Suprapubic skin (tissue), 4 donors: Measurements from ENCODE around the gene FH. TPM values are rescaled to one million over a fixed set of nuclear protein-coding genes. Genes with fewer than 3 reads are reported as not detected.

Experiments
- DNase-seq, 2 donors: peaks; one replicate each; pipeline ENCODE4 v3.0.0-alpha.2; 2019; ENCODE audit warnings: low spot score in 2 of 2
- H3K27ac ChIP-seq: fragments of 200-600 bp; sonication (generic); one replicate; pipeline ENCODE4 v1.5.1; 2019
- H3K27me3 ChIP-seq: fragments of 200-600 bp; sonication (generic); one replicate; pipeline ENCODE4 v1.5.1; 2019
- H3K36me3 ChIP-seq: fragments of 200-600 bp; sonication (generic); one replicate; pipeline ENCODE4 v1.5.1; 2019
- H3K4me1 ChIP-seq: fragments of 200-600 bp; sonication (generic); one replicate; pipeline ENCODE4 v1.5.1; 2019
- H3K4me3 ChIP-seq: fragments of 200-600 bp; sonication (generic); one replicate; pipeline ENCODE4 v1.5.1; 2019; ENCODE audit warnings: mild to moderate bottlenecking
- H3K9me3 ChIP-seq: fragments of 200-600 bp; sonication (generic); one replicate; pipeline ENCODE4 v1.5.1; 2019
- EP300 ChIP-seq: sonication (generic); formaldehyde crosslinking; IDR thresholded peaks from one replicate; pipeline ENCODE4 v1.6.1; 2017; ENCODE audit warnings: antibody characterized with exemption
- POLR2A ChIP-seq, 2 donors: fragments of 450-650 bp; IDR thresholded peaks; one replicate each; pipeline ENCODE4 v1.6.1; 2017; ENCODE audit warnings: antibody characterized with exemption in 2 of 2, mild to moderate bottlenecking in 2 of 2, moderate library complexity in 2 of 2
- POLR2AphosphoS5 ChIP-seq, 3 donors: sonication (generic); formaldehyde crosslinking; IDR thresholded peaks; one replicate each; pipeline ENCODE4 v1.6.1; 2017; ENCODE audit warnings: antibody characterized with exemption in 3 of 3
- WGBS: methylation state at CpG from one replicate; pipeline ENCODE4 v1.1.5; 2018; 5-methylcytosine and 5-hydroxymethylcytosine counted together
- total RNA-seq, 4 donors: library from RNA; depleted of rRNA; stranded (reverse); fragments of >200 nt; gene quantifications; one replicate each; pipeline ENCODE4 v1.1.0, GENCODE V29; 2016
- TF ChIP-seq, protein P1 (sequence below), 2 donors: fragments of 200-600 bp in 1 of 2; fragments of 450-650 bp in 1 of 2; sonication (generic) in 1 of 2; IDR thresholded peaks; one replicate each; pipeline ENCODE4 v1.5.1; 2016 to 2019; ENCODE audit warnings: antibody characterized with exemption in 2 of 2, mild to moderate bottlenecking in 1 of 2, moderate library complexity in 1 of 2

The FH gene
- total RNA-seq, 4 donors from 2014 or later: 24.2 to 65.8 (median 51.2) TPM

GRCh38 chr1:241456743-241457142 is 62.8 kb downstream of the FH start:
- Histone ChIP-seq H3K4me3 (no peak overlapping the region), H3K9me3 (no peaks in the 10 kb centered on the region), H3K36me3 (no peaks in the 10 kb centered on the region), H3K27me3 (no peaks in the 10 kb centered on the region), H3K27ac (no peak overlapping the region), H3K4me1 (no peaks in the 10 kb centered on the region)
- TF ChIP-seq POLR2A (IDR thresholded peaks at IDR 0.05) (no peak), POLR2AphosphoS5 (IDR thresholded peaks at IDR 0.05) (no peak), EP300 (no peak)
- TF ChIP-seq, protein P1, sequence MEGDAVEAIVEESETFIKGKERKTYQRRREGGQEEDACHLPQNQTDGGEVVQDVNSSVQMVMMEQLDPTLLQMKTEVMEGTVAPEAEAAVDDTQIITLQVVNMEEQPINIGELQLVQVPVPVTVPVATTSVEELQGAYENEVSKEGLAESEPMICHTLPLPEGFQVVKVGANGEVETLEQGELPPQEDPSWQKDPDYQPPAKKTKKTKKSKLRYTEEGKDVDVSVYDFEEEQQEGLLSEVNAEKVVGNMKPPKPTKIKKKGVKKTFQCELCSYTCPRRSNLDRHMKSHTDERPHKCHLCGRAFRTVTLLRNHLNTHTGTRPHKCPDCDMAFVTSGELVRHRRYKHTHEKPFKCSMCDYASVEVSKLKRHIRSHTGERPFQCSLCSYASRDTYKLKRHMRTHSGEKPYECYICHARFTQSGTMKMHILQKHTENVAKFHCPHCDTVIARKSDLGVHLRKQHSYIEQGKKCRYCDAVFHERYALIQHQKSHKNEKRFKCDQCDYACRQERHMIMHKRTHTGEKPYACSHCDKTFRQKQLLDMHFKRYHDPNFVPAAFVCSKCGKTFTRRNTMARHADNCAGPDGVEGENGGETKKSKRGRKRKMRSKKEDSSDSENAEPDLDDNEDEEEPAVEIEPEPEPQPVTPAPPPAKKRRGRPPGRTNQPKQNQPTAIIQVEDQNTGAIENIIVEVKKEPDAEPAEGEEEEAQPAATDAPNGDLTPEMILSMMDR (IDR thresholded peaks at IDR 0.05): no peak
- WGBS: 71% methylated on average over 1 of the region's 1 CpG
- no peak for DNase-seq

- no peaks in the 10 kb centered on the region for H3K9me3 ChIP-seq
- H3K4me3 ChIP-seq: no peak overlapping the region
- no peak overlapping the region for H3K27ac ChIP-seq
- 93% methylated on average over 1 of the region's 1 CpG for WGBS
- no peaks in the 10 kb centered on the region for H3K36me3 ChIP-seq
- DNase-seq: no peak
- no peaks in the 10 kb centered on the region for H3K4me1 ChIP-seq
- no peaks in the 10 kb centered on the region for H3K27me3 ChIP-seq
- TF ChIP-seq EP300: no peak
- TF ChIP-seq POLR2A (IDR thresholded peaks at IDR 0.05): no peak
- TF ChIP-seq, protein P1 (IDR thresholded peaks at IDR 0.05): no peak
- TF ChIP-seq POLR2AphosphoS5 (IDR thresholded peaks at IDR 0.05): no peak
Observed at GRCh38 chr1:241453732-241454131, 65.8 kb downstream of the FH start.

- TF ChIP-seq POLR2AphosphoS5 (IDR thresholded peaks at IDR 0.05) (no peak), EP300 (no peak), POLR2A (IDR thresholded peaks at IDR 0.05) (no peak)
- TF ChIP-seq, protein P1 (IDR thresholded peaks at IDR 0.05): no peak
- no peaks in the 10 kb centered on the region for H3K4me1 ChIP-seq
- H3K4me3 ChIP-seq: no peak overlapping the region
- H3K36me3 ChIP-seq: no peaks in the 10 kb centered on the region
- 86% methylated on average over 4 of the region's 4 CpGs for WGBS
- DNase-seq: no peak
- no peaks in the 10 kb centered on the region for H3K27me3 ChIP-seq
- H3K9me3 ChIP-seq: no peaks in the 10 kb centered on the region
- H3K27ac ChIP-seq: no peak overlapping the region
Observed at GRCh38 chr1:241451956-241452355, 67.6 kb downstream of the FH start.

Other genes starting within 250 kb of the FH start
- not detected for gene RGS7, start 162.6 kb downstream of the FH start, total RNA-seq
- under 1 TPM in 1 of 4 donors, not detected in 3; 0.45 TPM for gene KMO, start 12.6 kb upstream of the FH start, total RNA-seq
- 10 to 100 TPM in 3 of 4 donors, 1 to 10 TPM in 1; 8.0 to 14.3 (median 12.1) TPM for gene CHML, start 120.6 kb upstream of the FH start, total RNA-seq
- gene OPN3, start 120.6 kb upstream of the FH start, total RNA-seq: 10 to 100 TPM; 16.9 to 41.8 (median 28.4) TPM
- gene WDR64, start 132.5 kb upstream of the FH start, total RNA-seq: not detected